ENCODE data around the gene BARD1.

GRCh38 chr2:214808981-214809750, at the start of gene BARD1:
- TF ChIP-seq CTCF (IDR thresholded peaks at IDR 0.05; ENCODE audit: low read depth, low read length) = no peak
- no peak for TF ChIP-seq EZH2phosphoT487 (IDR thresholded peaks at IDR 0.05; ENCODE audit: low read depth)
